Measurements from ENCODE around the gene C16orf54.

DNA sequence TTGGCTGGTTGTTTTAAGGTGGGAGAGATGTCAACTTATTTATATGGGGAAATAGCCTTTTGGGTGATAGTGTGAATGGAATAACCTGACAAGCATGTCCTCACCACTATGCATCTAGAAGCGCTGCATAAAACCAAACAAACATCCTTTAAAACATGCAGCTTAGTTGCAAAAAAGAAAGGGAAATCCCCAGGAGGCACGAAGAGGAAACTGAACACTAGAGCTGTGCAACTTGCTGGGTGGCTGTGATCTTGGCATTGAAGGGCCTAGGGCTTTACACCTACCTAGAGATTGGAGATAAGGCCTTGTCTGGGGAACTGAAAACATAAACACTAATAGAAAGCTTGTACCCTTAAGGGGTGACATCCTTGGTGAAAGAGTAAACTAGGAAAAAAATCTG is 7.3 kb downstream of the C16orf54 start:
- TF ChIP-seq, protein P1, sequence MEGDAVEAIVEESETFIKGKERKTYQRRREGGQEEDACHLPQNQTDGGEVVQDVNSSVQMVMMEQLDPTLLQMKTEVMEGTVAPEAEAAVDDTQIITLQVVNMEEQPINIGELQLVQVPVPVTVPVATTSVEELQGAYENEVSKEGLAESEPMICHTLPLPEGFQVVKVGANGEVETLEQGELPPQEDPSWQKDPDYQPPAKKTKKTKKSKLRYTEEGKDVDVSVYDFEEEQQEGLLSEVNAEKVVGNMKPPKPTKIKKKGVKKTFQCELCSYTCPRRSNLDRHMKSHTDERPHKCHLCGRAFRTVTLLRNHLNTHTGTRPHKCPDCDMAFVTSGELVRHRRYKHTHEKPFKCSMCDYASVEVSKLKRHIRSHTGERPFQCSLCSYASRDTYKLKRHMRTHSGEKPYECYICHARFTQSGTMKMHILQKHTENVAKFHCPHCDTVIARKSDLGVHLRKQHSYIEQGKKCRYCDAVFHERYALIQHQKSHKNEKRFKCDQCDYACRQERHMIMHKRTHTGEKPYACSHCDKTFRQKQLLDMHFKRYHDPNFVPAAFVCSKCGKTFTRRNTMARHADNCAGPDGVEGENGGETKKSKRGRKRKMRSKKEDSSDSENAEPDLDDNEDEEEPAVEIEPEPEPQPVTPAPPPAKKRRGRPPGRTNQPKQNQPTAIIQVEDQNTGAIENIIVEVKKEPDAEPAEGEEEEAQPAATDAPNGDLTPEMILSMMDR (conservative IDR thresholded peaks at IDR 0.05 in 1 of 2, IDR thresholded peaks at IDR 0.05 in 1 of 2; ENCODE audit: extremely low read depth in 1 of 2, insufficient read depth in 1 of 2, low read depth in 1 of 2, low read length in 2 of 2), result no peak
- no peak for TF ChIP-seq EZH2 (IDR thresholded peaks at IDR 0.05; ENCODE audit: borderline replicate concordance, low read length)

Data from mammary epithelial cell (primary cell).